Transverse colon (tissue), 4 donors: Measurements from ENCODE around the gene REG4. TPM values are rescaled to one million over a fixed set of nuclear protein-coding genes. Genes with fewer than 3 reads are reported as not detected.
"Not testable (repeated sequence)": the region's sequence is repeated elsewhere in the genome, so short reads cannot be mapped to it uniquely, and the experiment has no call there.

Experiments
- DNase-seq: peaks from one replicate; pipeline ENCODE4 v3.0.0-alpha.2; 2019
- H3K27ac ChIP-seq, 4 donors: fragments of 200-600 bp; sonication (generic); 2 replicates each; pipeline ENCODE4 v1.5.1; 2016 to 2018; ENCODE audit warnings: inconsistent platforms in 4 of 4
- H3K27me3 ChIP-seq: fragments of 200-600 bp; sonication (generic); 2 replicates; pipeline ENCODE4 v1.5.1; 2017; ENCODE audit warnings: inconsistent platforms
- H3K36me3 ChIP-seq, 4 donors: fragments of 200-600 bp; sonication (generic); 2 replicates each; pipeline ENCODE4 v1.5.1; 2017 to 2019; ENCODE audit warnings: inconsistent platforms in 4 of 4
- H3K4me1 ChIP-seq, 4 donors: fragments of 200-600 bp; sonication (generic); 2 replicates each; pipeline ENCODE4 v1.5.1; 2017 to 2020; ENCODE audit warnings: inconsistent platforms in 4 of 4
- H3K4me3 ChIP-seq, 4 donors: fragments of 200-600 bp; sonication (generic); 1 replicate in 1 of 4; 2 replicates in 3 of 4; pipeline versions ENCODE4 v1.5.1 to v1.6.1; 2017 to 2019; ENCODE audit warnings: inconsistent platforms in 4 of 4
- H3K9me3 ChIP-seq, 2 donors: fragments of 200-600 bp; sonication (generic); 2 replicates each; pipeline ENCODE4 v1.5.1; 2017 to 2019; ENCODE audit warnings: inconsistent platforms in 2 of 2
- CTCF ChIP-seq, 5 experiments: fragments of 200-600 bp in 3 of 5; fragments of 450-650 bp in 2 of 5; sonication (generic) in 3 of 5; IDR thresholded peaks; 1 replicate in 2 of 5; 2 replicates in 3 of 5; pipeline ENCODE4 v1.5.1; 2016 to 2017; ENCODE audit warnings: antibody characterized with exemption in 5 of 5, inconsistent platforms in 3 of 5, mild to moderate bottlenecking in 2 of 5, moderate library complexity in 1 of 5
- EP300 ChIP-seq: sonication (generic); formaldehyde crosslinking; IDR thresholded peaks from one replicate; pipeline ENCODE4 v1.6.1; 2017; ENCODE audit warnings: antibody characterized with exemption, low read depth
- POLR2A ChIP-seq: fragments of 450-650 bp; IDR thresholded peaks from one replicate; pipeline ENCODE4 v1.6.1; 2016; ENCODE audit warnings: antibody characterized with exemption, mild to moderate bottlenecking, moderate library complexity
- POLR2AphosphoS5 ChIP-seq, 3 donors: sonication (generic); formaldehyde crosslinking; IDR thresholded peaks; one replicate each; pipeline ENCODE4 v1.6.1; 2016; ENCODE audit warnings: antibody characterized with exemption in 3 of 3
- WGBS, 2 donors: methylation state at CpG; one replicate each; pipeline ENCODE4 v1.1.5; 2018; ENCODE audit warnings: low coverage in 1 of 2; 5-methylcytosine and 5-hydroxymethylcytosine counted together
- in situ Hi-C, 4 donors: fragments of 200-750 bp; cut with MboI; loops; one replicate each; pipeline versions ENCODE4 v1.15.0 to v1.15.1; 2017; ENCODE audit warnings: low sequenced_read_pairs in 3 of 4, low pct_ligation_motif_present in 1 of 4, low pct_unique_long_range_greater_than_20kb in 1 of 4
- intact Hi-C: fragments of 100-400 bp; cut with DNase I; formaldehyde crosslinking; loops from one replicate; pipeline ENCODE4 v1.15.1; 2023; ENCODE audit warnings: low total_unique reads
- total RNA-seq, 4 donors: library from RNA; depleted of rRNA; stranded (reverse); fragments of >200 nt; gene quantifications; one replicate each; pipeline ENCODE4 v1.1.0, GENCODE V29; 2016

REG4 gene
- total RNA-seq: 10 to 100 TPM in 1 of 4 donors, 1 to 10 TPM in 1, under 1 TPM in 1, not detected in 1; 0.48 to 11.9 (median 3.2) TPM

GRCh38 chr1:119811387-119811786, at the start of gene REG4:
Gene REG4, minus strand, starts transcription at chr1:119811460. Its CDS starts 2,691 bp downstream, at chr1:119808769.
- in situ Hi-C loops (no loop called here), intact Hi-C loops (no loop called here)
- Histone ChIP-seq H3K27me3 (no peaks in the 10 kb centered on the region), H3K36me3 (no peaks in the 10 kb centered on the region), H3K27ac (peak within 1 kb of the TSS in 1 of 4 donors; percentile 34), H3K4me1 (peaks cover 8 to 34% (median 16%) of the 10 kb centered on the region in 4 donors), H3K9me3 (no peaks in the 10 kb centered on the region), H3K4me3 (no peak within 1 kb of the TSS)
- no peak for DNase-seq
- WGBS, 2 donors: 57 to 66% methylated on average over 7 of the region's 7 CpGs
- TF ChIP-seq EP300: no peak
- TF ChIP-seq POLR2A: no peak
- TF ChIP-seq CTCF (IDR thresholded peaks at IDR 0.05): no peak
- TF ChIP-seq POLR2AphosphoS5 (IDR thresholded peaks at IDR 0.05): no peak

GRCh38 chr1:119859647-119860046, 48.4 kb upstream of the REG4 start:
- H3K36me3 ChIP-seq: no peaks in the 10 kb centered on the region
- peaks cover 0 to 13% (median 5%) of the 10 kb centered on the region in 4 donors for H3K4me1 ChIP-seq
- H3K27me3 ChIP-seq: no peaks in the 10 kb centered on the region
- no peak overlapping the region for H3K4me3 ChIP-seq
- TF ChIP-seq POLR2AphosphoS5 (IDR thresholded peaks at IDR 0.05) (no peak), POLR2A (no peak), EP300 (no peak), CTCF (IDR thresholded peaks at IDR 0.05) (no peak)
- intact Hi-C loops (no loop called here), in situ Hi-C loops (loop anchor here in 1 of 4 donors (10.0 to 25.0 kb wide), 2 partner anchors 55 to 122 kb away; no protein-coding TSS in a partner anchor)
- WGBS, 2 donors: 30 to 60% methylated on average over 3 to 4 of the region's 4 CpGs
- H3K27ac ChIP-seq: no peak overlapping the region
- no peak for DNase-seq
- H3K9me3 ChIP-seq: no peaks in the 10 kb centered on the region

- intact Hi-C loops, H3K36me3 ChIP-seq, H3K27me3 ChIP-seq, H3K4me3 ChIP-seq, H3K27ac ChIP-seq, H3K9me3 ChIP-seq: not testable (repeated sequence)
- peaks cover 0 to 13% (median 5%) of the 10 kb centered on the region in 4 donors for H3K4me1 ChIP-seq
- in situ Hi-C loops: loop anchor here in 1 of 4 donors (25.0 kb wide), 1 partner anchor 121 kb away; no protein-coding TSS in a partner anchor
- peak; percentile 25 for DNase-seq
- 57 to 67% methylated on average over 1 to 4 of the region's 4 CpGs for WGBS, 2 donors
Measured at GRCh38 chr1:119858556-119859214, 47.4 kb upstream of the REG4 start.

GRCh38 chr1:119858126-119858525, 46.9 kb upstream of the REG4 start:
- H3K4me1 ChIP-seq: peaks cover 0 to 13% (median 5%) of the 10 kb centered on the region in 4 donors
- H3K9me3 ChIP-seq: no peaks in the 10 kb centered on the region
- no peak overlapping the region for H3K4me3 ChIP-seq
- no peak overlapping the region for H3K27ac ChIP-seq
- no peak for DNase-seq
- no peaks in the 10 kb centered on the region for H3K27me3 ChIP-seq
- 56 to 83% methylated on average over 2 of the region's 2 CpGs for WGBS, 2 donors
- in situ Hi-C loops: loop anchor here in 1 of 4 donors (25.0 kb wide), 1 partner anchor 121 kb away; no protein-coding TSS in a partner anchor
- intact Hi-C loops: no loop called here
- TF ChIP-seq EP300 (no peak), POLR2A (no peak), CTCF (IDR thresholded peaks at IDR 0.05) (no peak), POLR2AphosphoS5 (IDR thresholded peaks at IDR 0.05) (no peak)
- H3K36me3 ChIP-seq: no peaks in the 10 kb centered on the region
